ENCODE measurements around the gene REEP1.

The REEP1 gene

GRCh38 chr2:86292571-86293515 lies 44.6 kb downstream of the REEP1 start:
- H3K27ac ChIP-seq = no peak overlapping the region
- H3K9me3 ChIP-seq (ENCODE audit: severe bottlenecking) = no peaks in the 10 kb centered on the region
- H3K27me3 ChIP-seq (ENCODE audit: insufficient read depth, low read depth, severe bottlenecking) = no peaks in the 10 kb centered on the region
- H3K4me3 ChIP-seq (ENCODE audit: low read depth, low read length) = no peak overlapping the region
- no peak for DNase-seq
- TF ChIP-seq CTCF (IDR thresholded peaks at IDR 0.05; ENCODE audit: low read depth, low read length) = no peak
- H3K36me3 ChIP-seq = no peaks in the 10 kb centered on the region

- no peak overlapping the region for H3K27ac ChIP-seq
- no peaks in the 10 kb centered on the region for H3K27me3 ChIP-seq (ENCODE audit: insufficient read depth, low read depth, severe bottlenecking)
- H3K4me3 ChIP-seq (ENCODE audit: low read depth, low read length) = no peak overlapping the region
- H3K36me3 ChIP-seq = no peaks in the 10 kb centered on the region
- no peak for TF ChIP-seq CTCF (IDR thresholded peaks at IDR 0.05; ENCODE audit: low read depth, low read length)
- no peak for DNase-seq
- no peaks in the 10 kb centered on the region for H3K9me3 ChIP-seq (ENCODE audit: severe bottlenecking)
These were observed 46.1 kb downstream of the REEP1 start for GRCh38 chr2:86291328-86291662.

- H3K4me3 ChIP-seq (ENCODE audit: low read depth, low read length) = no peak overlapping the region
- H3K9me3 ChIP-seq (ENCODE audit: severe bottlenecking) = no peaks in the 10 kb centered on the region
- no peak for DNase-seq
- no peaks in the 10 kb centered on the region for H3K36me3 ChIP-seq
- TF ChIP-seq CTCF (IDR thresholded peaks at IDR 0.05; ENCODE audit: low read depth, low read length) = no peak
- no peaks in the 10 kb centered on the region for H3K27me3 ChIP-seq (ENCODE audit: insufficient read depth, low read depth, severe bottlenecking)
- no peak overlapping the region for H3K27ac ChIP-seq
These were observed 46.7 kb downstream of the REEP1 start for GRCh38 chr2:86290596-86291327.

GRCh38 chr2:86286516-86286915 lies 50.9 kb downstream of the REEP1 start:
- no peak for TF ChIP-seq CTCF (IDR thresholded peaks at IDR 0.05; ENCODE audit: low read depth, low read length)
- Histone ChIP-seq H3K27me3 (ENCODE audit: insufficient read depth, low read depth, severe bottlenecking) (no peaks in the 10 kb centered on the region), H3K4me3 (ENCODE audit: low read depth, low read length) (no peak overlapping the region), H3K27ac (no peak overlapping the region), H3K36me3 (no peaks in the 10 kb centered on the region; the same call in 1 of the 2 replicates), H3K9me3 (ENCODE audit: severe bottlenecking) (no peaks in the 10 kb centered on the region)
- no peak for DNase-seq

- Histone ChIP-seq H3K27me3 (ENCODE audit: insufficient read depth, low read depth, severe bottlenecking) (no peaks in the 10 kb centered on the region), H3K36me3 (no peaks in the 10 kb centered on the region; the same call in 1 of the 2 replicates), H3K9me3 (ENCODE audit: severe bottlenecking) (no peaks in the 10 kb centered on the region), H3K27ac (no peak overlapping the region), H3K4me3 (ENCODE audit: low read depth, low read length) (no peak overlapping the region)
- TF ChIP-seq CTCF (IDR thresholded peaks at IDR 0.05; ENCODE audit: low read depth, low read length) = no peak
- no peak for DNase-seq
These were observed 51.4 kb downstream of the REEP1 start for GRCh38 chr2:86285981-86286380.

All from WERI-Rb-1 (cell line).